HG03378 (cell line): ENCODE data around the gene OR5K4.
A peak's percentile ranks its signal among the peaks of the same experiment; 100 is the strongest.

Source experiments
- ATAC-seq: cut with Tn5 transposase; IDR thresholded peaks from one replicate; pipeline ENCODE4 v1.9.1; 2021; ENCODE audit warnings: mild to moderate bottlenecking, moderate library complexity; ENCODE audit not compliant: unreplicated experiment

OR5K4 gene, protein sequence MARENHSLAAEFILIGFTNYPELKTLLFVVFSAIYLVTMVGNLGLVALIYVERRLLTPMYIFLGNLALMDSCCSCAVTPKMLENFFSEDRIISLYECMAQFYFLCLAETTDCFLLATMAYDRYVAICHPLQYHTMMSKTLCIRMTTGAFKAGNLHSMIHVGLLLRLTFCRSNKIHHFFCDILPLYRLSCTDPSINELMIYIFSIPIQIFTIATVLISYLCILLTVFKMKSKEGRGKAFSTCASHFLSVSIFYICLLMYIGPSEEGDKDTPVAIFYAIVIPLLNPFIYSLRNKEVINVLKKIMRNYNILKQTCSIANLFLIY

DNA sequence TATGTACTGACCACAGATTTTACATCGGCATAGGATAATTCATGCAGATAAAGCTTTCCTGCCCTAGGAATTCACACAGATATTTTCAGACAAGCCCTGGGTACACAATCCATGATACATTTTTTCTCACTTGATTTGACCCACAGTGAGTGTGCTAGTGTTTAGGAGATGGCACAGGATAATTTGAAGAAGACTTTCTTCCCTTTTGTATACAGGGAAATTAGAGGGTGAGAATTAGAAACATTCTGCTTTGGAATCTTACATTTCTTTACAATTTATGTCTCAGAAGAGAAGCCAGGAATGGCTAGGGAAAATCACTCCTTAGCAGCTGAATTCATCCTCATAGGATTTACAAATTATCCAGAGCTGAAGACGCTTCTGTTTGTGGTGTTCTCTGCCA lies at the start of gene OR5K4:
Gene OR5K4 (plus strand): TSS at position 301 of the 400 bp plus-strand sequence. CDS start 0 bp downstream, at position 301.
- ATAC-seq: no peak

DNA sequence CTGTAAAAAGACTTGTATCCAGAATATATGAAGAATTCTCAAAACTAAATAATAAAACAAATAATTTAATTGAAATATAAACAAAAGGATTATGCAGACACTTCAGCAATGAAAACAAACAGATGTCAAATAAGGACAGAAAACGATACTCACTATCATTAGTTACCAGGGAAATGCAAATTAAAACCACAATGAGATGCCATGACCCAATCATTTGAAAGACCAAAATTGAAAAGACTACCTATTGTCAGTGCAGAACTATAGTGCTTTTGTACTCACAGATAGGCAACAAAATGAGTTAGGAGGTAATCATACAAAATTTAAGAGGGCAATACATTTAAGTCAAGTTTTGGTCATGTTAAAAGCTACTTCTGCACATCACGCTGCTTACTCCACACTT lies 31.6 kb upstream of the OR5K4 start:
- ATAC-seq: no peak

DNA sequence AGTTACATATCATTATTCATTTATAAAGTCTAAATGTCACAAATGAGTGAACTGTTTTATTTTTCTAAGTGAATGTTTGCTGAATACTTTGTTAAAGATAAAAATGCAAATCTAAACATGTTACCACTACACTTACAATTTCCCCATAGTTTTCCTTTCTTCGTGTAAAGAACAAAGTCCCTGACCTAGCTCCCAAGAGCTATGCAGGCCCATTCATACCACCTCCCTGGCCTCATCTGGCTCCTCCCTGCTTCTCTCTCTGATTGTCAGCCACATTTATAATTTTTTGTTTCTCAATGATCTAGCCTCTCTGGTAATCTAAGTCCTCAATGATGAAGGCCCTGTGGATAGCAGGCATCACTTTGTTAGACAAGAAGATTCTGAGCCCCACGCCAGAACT lies 31.0 kb upstream of the OR5K4 start:
- no peak for ATAC-seq

DNA sequence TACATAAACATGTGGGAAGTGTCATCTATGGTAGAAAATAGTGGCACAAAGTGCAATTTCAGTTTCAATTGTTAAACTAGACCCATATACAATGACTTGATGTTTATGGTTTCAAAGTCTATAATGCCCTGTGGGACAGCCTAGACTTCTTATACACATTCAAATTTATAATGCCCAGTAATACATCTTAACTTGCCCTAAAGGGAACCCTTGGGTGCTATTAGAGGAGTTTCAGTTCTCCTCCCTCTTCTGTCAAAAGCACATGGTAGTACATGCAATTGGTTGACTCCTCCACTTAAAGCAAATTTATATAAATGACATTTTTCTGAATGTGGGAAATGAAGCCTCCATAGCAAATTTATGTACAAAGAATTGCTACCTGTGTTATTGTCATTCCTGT lies 30.2 kb upstream of the OR5K4 start:
- no peak for ATAC-seq

DNA sequence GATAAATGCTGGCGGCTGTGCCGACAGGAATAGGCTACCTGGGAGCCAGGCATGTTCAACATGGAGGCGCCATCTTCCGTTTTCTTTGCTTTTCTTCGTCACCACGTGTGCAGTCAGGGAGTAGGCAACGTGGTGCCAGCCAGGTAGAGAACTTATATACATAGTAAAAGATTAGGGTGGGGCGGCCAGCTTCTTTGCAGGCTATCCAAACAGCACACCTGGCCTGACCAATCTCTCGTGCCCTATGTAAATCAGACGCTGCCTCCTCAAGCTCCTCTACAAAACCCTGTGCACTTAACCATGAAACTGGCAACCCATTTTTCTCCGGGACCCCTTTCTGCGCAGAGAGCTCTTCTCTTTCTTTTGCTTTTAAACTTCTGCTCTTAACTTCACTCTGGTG lies 28.6 kb upstream of the OR5K4 start:
- ATAC-seq: no peak

DNA sequence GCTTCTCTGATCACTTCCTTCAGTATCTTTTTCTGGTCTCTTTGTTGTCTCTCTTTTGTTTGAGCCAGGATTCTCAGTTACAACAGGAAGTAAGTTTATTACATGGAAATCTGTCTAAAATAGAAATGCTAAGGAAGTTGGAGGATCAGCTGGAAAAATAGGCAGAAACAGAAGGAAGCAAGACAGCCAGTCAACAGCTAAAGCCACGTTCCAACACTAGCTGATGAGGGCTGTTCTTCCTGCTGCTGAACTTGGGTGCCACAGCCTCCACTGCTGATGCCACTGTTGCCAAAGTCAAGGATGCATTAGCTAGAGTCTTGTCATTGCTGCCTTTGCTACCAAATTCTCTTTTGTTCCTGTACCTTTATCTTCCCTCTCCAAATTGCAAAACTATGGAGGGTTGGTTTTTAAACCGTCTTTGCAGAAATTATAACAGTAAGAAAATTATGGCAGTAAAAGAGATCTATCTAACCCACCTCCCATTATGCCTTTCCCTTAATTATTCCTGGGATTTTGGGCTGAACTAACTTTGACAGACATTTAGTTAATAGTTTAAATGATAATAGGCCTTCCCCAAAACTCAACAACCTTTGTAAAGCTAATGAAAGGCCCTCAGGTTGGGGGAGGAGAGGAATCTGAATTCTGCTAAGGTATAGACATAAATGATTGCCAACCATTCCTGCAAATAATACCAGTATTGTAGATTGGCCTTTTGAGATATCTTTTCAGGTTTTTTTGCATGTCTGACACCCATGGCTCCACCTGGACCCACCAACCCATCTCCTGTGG lies 27.4 kb upstream of the OR5K4 start:
- ATAC-seq: no peak

DNA sequence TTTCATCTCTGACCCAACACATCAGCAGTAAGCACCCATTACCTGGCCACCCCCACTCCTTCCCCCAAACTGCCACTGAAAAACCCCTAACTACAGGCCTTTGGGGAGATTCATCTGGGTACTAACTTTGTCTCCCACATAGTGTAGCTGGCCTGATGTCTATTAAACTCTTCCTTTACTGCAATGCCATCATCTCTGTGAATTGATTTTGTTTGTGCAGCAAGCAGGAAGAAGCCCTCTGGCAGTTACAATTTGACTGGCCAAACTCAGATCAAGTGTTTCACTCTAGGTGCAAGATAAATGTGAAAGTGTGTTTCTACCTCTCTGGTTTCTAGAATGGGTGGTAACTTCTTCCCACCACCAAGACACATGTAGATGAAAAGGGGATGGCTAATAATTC lies 26.7 kb upstream of the OR5K4 start:
- ATAC-seq: peak; percentile 58

DNA sequence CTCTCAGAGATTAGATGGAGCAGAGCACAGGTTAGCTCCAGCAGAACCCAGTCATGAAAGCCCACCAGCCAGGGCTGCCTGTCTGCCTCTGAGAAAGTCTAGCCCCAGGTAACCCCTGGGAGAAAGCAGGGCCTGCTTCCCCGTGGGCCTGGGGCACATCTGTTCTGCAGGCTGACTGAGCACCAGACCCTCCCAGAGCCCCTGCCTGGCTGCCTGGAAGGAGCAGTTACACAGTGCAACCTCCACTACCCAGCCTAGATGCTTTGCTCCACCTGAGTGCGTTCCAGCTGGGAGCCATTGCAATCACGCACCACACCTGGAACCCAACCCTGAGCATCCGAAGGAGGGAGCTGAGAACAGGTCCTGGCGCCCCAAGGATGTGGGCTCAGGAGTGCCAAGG lies 24.7 kb upstream of the OR5K4 start:
- ATAC-seq: no peak

DNA sequence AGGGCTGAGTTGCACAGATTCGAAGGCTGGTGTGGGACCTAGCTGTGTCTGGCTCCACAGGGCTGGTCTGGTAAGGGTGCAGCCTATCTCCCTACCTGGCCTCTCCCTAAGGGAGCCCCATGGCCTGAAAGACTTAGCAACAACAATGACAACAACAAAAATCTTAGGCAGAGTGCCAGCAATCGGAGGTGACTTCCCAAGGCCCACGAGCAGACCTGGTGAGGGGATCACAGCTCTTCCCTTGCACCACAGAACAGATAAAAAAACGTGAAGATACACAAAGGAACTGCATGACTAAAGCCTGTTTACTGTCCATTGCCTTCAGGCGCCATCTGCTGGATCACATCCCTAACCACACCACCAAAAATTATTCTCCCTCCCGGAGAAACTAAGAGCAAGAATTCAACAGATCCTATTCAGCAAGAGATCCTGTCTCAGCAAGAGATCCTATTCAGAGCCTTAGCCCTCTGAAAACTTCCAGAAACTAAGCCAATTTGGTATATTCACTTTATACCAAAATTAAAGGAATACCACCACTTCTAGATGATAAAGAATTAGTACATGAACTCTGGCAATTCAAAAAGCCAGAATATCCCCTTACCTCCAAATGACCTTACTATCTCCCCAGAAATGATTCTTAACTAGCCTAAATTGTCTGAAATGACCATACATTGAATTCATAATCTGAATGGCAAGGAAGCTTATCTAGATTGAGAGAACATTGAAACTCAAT lies 24.1 kb upstream of the OR5K4 start:
- ATAC-seq: peak; percentile 71

DNA sequence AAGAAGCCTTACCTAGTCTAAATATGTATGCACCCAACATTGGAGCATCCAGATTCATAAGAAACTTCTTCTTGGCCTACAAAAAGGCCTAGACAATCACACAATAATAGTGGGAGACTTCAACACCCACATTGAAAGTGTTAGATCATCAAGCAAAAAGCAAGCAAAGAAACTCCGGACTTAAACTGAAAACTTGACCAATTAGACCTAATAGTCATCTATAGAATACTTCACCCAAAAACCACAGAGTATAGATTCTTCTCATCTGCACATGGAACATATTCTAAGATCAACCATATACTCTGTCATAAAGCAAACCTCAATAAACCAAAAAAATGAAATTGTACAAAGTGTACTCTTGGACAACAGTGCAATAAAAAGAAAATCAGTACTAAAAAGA lies 22.3 kb upstream of the OR5K4 start:
- no peak for ATAC-seq

DNA sequence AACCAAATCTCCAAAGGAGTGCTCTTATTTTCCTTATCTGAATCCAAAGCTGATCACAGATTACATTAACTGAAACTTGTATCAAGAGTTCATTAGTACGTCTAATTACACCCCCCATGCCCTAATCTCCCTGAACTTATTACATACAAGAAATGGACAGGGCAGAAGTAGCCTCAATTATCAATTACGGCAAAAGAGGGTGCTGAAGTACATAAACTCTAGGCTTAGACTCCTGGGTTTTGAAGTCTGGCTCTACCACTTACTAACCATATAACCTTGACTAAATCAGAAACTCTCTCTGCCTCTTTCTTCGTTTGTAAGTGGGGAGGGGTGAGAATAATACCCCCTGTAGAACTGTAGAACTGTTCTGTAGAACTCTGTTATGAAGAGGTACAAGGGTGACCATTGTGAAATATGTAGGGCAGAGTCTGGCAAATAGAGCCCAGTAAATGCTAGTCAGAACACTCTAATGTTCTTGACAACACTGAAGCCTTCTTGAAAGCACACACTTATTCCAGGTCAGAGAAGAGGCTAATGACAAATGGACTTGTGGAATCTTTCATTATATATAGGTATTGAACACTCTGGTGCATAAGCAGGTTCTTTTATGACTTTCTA lies 19.6 kb upstream of the OR5K4 start:
- peak; percentile 55 for ATAC-seq

DNA sequence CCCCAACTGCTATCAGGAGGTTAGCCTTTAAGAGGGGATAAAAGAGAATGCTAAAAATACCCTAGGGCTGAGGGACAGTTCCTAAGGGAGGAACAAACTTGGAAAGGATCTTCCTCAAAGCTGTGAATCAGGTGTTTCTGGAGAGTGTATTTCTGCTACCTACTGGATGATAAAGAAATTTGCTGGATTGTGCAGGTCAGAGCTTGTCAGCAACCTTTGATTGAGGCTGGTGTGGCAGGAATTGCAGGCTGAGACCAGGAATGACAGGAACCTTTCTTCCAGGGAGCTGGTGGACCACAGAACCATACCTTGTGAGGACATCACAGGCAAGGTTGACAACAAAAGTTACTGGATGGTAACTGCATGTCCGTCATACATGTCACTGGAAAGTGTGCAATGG lies 14.6 kb upstream of the OR5K4 start:
- no peak for ATAC-seq

DNA sequence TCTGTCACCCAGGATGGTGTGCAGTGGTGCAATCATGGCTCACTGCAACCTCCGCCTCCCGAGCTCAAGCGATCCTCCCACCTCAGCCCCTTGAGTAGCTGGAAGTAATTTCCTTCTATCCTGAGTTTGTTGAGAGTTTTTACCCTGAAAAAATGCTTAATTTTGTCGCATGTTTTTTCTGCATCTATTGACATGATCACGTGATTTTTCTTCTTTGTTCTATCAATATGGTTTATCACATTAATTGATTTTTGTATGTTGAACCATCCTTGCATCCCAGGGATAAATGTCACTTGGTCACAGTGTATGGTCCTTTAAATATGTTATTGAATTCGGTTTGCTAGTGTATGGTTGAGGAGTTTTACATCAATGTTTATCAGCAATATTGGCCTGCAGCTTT lies 11.9 kb upstream of the OR5K4 start:
- no peak for ATAC-seq

DNA sequence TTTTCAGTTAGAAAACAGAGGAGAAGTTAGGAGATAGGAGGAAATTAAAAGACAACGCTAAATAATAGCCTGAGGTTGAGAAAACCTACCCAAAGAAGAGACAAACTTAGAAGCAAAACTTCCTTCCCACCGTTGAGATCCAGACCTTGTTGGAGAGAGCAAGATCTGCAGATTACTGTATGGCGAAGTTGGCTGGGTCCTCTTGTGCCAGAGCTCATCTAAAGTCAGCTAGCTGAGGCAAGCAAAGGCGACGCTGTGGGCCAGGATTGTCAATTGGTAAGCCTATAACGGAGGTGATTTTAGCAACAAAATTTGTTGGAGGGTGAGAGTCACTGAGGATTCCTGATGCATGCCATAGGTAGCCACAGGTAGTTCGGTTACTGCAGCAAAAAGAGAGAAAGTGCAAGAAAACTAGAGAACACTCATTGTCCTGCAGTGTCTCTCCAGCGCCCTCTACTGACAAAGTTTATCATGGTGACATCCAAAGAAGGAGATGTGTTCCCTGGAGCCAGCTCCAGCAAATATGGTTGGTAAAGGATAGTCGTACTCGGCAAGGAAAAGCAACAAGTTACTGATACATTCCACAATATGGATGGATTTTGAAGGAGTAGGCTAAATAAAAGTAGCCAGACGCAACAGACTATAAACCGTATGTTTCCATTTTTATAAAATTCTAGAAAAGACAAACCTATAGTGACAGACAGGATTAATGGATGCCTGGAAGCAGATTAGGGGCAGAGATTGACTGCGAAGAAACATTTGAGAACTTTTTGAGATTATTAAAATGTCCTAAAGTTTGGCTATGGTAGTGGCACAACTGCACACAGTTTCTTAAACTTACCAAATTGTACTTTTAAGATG lies 9.8 kb upstream of the OR5K4 start:
- peak; percentile 82 for ATAC-seq

DNA sequence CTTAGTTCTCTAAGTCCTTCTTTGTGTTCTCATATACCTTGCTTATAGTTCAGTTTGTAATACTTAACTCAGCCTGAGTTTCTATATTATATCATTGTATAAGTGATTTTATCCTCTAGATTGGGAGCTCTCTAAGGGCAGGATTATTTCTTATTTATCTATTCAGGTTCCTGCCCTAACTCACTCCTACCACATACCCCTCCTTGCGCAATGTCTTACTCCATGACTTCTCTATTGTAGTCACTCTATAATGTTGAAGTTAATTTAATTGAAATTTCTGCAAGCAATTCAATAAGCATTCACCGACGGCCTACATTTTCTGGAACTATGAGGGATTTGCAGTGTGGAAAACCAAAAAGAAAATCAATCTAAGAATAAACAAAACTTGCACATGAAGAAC lies 3.6 kb upstream of the OR5K4 start:
- no peak for ATAC-seq

DNA sequence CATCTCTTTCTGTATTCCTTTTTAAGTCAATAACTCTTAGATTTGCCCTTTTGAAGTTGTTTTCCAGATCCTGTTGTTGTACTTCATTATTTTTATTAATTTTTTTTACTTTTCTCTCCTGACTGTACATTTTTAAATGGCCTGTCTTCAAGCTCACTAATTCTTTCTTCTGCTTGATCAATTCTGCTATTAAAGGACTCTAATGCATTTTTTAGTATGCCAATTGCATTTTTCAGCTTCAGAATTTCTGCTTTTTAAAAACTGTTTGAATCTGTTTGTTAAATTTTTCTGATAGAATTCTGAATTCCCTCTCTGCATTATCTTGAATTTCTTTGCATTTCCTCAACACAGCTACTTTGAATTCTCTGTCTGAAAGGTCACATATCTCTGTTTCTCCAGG lies 5.6 kb downstream of the OR5K4 start:
- no peak for ATAC-seq

DNA sequence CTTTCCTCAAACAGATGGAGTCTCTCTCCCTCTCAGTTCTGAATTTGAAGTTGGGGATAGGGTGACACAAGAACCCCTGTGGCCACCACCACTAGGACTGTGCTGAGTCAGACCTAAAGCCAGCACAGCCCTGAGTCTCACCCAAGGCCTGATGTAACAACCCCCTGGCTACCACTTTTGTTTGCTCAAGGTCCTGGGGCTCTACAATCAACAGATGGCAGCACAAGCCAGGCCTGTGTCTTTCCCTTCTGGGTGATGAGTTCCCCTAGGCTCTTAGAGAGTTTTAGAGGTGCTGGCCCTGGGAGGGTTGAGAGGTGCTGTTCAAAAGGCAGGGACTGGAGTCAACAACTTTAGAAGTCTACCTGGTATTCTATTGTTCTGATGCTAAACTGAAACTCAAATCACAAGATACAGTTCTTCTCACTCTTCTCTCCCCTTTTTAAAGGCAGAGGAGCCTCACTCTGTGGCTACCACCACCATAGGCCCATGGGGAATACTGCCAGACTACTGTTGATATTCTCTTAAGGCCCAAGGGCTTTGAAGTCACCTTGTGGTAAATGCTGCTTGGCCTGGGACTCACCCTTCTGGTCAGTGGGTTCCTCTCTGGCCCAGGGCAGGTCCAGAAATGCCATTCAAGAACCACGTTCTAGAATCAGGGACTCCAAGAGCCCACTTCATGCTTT lies 6.5 kb downstream of the OR5K4 start:
- peak; percentile 77 for ATAC-seq

DNA sequence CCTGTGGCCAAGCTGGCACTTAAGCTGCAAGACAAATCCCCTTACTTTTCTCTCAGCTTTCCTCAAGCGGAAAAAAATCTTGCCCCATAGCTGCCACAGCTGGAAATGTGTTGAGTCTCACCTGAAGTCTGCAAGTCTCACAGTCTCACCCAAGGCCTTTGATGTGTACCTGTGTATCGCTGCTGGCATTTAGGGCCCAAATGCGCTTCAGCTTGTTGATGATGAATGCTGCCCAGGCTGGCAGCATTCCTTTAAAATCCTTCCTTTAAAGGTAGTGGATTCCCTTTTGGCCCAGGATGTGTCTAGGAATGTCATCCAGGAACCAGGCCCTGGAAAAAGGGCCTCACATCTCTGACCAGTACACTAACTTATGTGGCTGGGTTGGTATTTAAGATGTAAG lies 7.0 kb downstream of the OR5K4 start:
- ATAC-seq: no peak

DNA sequence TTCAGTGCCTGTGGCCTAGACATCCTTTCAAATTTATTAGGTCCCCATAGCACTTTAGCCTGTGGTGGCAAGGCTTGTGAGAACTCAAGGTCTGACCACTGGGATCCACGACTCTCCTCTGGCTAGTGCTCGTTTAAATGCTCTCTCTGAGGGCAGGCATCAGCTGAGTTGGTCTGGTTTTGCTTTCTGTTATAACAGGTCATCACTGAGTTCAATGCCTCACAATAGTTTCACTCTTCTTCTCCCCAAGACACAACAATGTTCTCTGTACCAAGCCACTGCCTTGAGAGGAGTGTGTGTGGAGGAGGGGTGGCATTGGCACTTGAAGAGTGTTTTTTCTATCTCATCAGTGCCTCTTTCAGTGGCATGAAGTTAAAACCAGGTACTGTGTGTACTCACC lies 7.6 kb downstream of the OR5K4 start:
- no peak for ATAC-seq
